Calu3 (cell line): Measurements from ENCODE around the gene GRIA2. TPM values are rescaled to one million over a fixed set of nuclear protein-coding genes. Genes with fewer than 3 reads are reported as not detected.

Source experiments
- BruUV-seq: library from RNA; stranded (reverse); fragments of 400-500 nt; replicated peaks from 2 replicates; lab custom pipeline; 2021; lab: Mats Ljungman, UMichigan
- CTCF ChIA-PET: fragments of 300-600 bp; sonication (Branson Sonifier 250); formaldehyde crosslinking; loops from one replicate; lab custom pipeline; 2022; ENCODE audit warnings: antibody characterized with exemption; lab: Charles Lee
- DNase-seq: peaks from one replicate; pipeline ENCODE4 v3.0.0; 2022
- H3K27ac Mint-ChIP-seq: one replicate; pipeline ENCODE4 v1.8.0; 2022; ENCODE audit warnings: mixed read lengths; ENCODE audit not compliant: unreplicated experiment
- H3K27me3 Mint-ChIP-seq: one replicate; pipeline ENCODE4 v1.8.0; 2022; ENCODE audit warnings: mixed read lengths; ENCODE audit not compliant: unreplicated experiment
- H3K36me3 Mint-ChIP-seq: one replicate; pipeline ENCODE4 v1.8.0; 2022; ENCODE audit warnings: mild to moderate bottlenecking, moderate library complexity, mixed read lengths; ENCODE audit not compliant: insufficient read depth, unreplicated experiment
- H3K4me1 Mint-ChIP-seq: one replicate; pipeline ENCODE4 v1.8.0; 2022; ENCODE audit warnings: mild to moderate bottlenecking, low read depth, mixed read lengths; ENCODE audit not compliant: unreplicated experiment
- H3K4me3 Mint-ChIP-seq: one replicate; pipeline ENCODE4 v1.8.0; 2022; ENCODE audit warnings: mild to moderate bottlenecking, low read depth, moderate library complexity, mixed read lengths; ENCODE audit not compliant: unreplicated experiment
- H3K9me3 Mint-ChIP-seq: one replicate; pipeline ENCODE4 v1.8.0; 2022; ENCODE audit warnings: low read depth, mixed read lengths; ENCODE audit not compliant: unreplicated experiment
- CTCF ChIP-seq: fragments of 200-600 bp; IDR thresholded peaks from one replicate; pipeline ENCODE4 v1.8.0; 2022; ENCODE audit warnings: antibody characterized with exemption; ENCODE audit not compliant: unreplicated experiment
- intact Hi-C: fragments of 100-400 bp; cut with micrococcal nuclease; formaldehyde crosslinking; loops from one replicate; pipeline ENCODE4 v1.10.0; 2022; ENCODE audit not compliant: unreplicated experiment
- total RNA-seq: library from RNA; stranded (reverse); gene quantifications from 2 replicates; pipeline ENCODE4 v1.2.3, GENCODE V29; 2022

The GRIA2 gene
- total RNA-seq, 1 experiment from 2014 or later = not detected

- H3K4me1 Mint-ChIP-seq = no peaks in the 10 kb centered on the region
- BruUV-seq = no TSS peak
- intact Hi-C loops = no loop called here
- no peak overlapping the region for H3K4me3 Mint-ChIP-seq
- no peaks in the 10 kb centered on the region for H3K9me3 Mint-ChIP-seq
- TF ChIP-seq CTCF = no peak
- no peaks in the 10 kb centered on the region for H3K27me3 Mint-ChIP-seq
- no peak for DNase-seq
- no peaks in the 10 kb centered on the region for H3K36me3 Mint-ChIP-seq
- no peak overlapping the region for H3K27ac Mint-ChIP-seq
- CTCF ChIA-PET = no interaction called here
Measured at GRCh38 chr4:157219711-157220370, 687 bp upstream of the GRIA2 start.

GRCh38 chr4:157221426-157221894 lies 932 bp downstream of the GRIA2 start:
- H3K27ac Mint-ChIP-seq = no peak overlapping the region
- intact Hi-C loops = no loop called here

GRCh38 chr4:157221895-157222770 lies 1.6 kb downstream of the GRIA2 start:
- Mint-ChIP-seq H3K27ac (no peak overlapping the region), H3K27me3 (no peaks in the 10 kb centered on the region), H3K36me3 (no peaks in the 10 kb centered on the region), H3K4me3 (no peak overlapping the region), H3K9me3 (no peaks in the 10 kb centered on the region), H3K4me1 (no peaks in the 10 kb centered on the region)
- intact Hi-C loops = no loop called here
- no peak for DNase-seq
- CTCF ChIA-PET = no interaction called here
- TF ChIP-seq CTCF = no peak
- no TSS peak for BruUV-seq

More at GRCh38 chr4:157221426-157221894, 932 bp downstream of the GRIA2 start:
- H3K36me3 Mint-ChIP-seq = no peaks in the 10 kb centered on the region
- no peaks in the 10 kb centered on the region for H3K27me3 Mint-ChIP-seq
- BruUV-seq = no TSS peak
- DNase-seq = no peak
- no peaks in the 10 kb centered on the region for H3K4me1 Mint-ChIP-seq
- TF ChIP-seq CTCF = no peak
- CTCF ChIA-PET = no interaction called here
- H3K9me3 Mint-ChIP-seq = no peaks in the 10 kb centered on the region
- H3K4me3 Mint-ChIP-seq = no peak overlapping the region

- Mint-ChIP-seq H3K27me3 (no peaks in the 10 kb centered on the region), H3K36me3 (no peaks in the 10 kb centered on the region), H3K4me3 (no peak overlapping the region), H3K4me1 (no peaks in the 10 kb centered on the region), H3K27ac (no peak overlapping the region), H3K9me3 (no peaks in the 10 kb centered on the region)
- intact Hi-C loops = no loop called here
- CTCF ChIA-PET = no interaction called here
- no peak for TF ChIP-seq CTCF
- no peak for DNase-seq
- no TSS peak for BruUV-seq
Measured at GRCh38 chr4:157222771-157223160, 2.2 kb downstream of the GRIA2 start.
